ENCODE results near the gene ST6GAL1. TPM values are rescaled to one million over a fixed set of nuclear protein-coding genes. Genes with fewer than 3 reads are reported as not detected.

ST6GAL1 gene
- total RNA-seq, 4 donors from 2014 or later = 24.7 to 58.1 (median 44.5) TPM

GRCh38 chr3:187017511-187018230 is 87.3 kb downstream of the ST6GAL1 start:
- 75 to 79% methylated on average over 17 of the region's 17 CpGs for WGBS, 2 donors
- H3K9me3 ChIP-seq = no peaks in the 10 kb centered on the region
- H3K4me1 ChIP-seq = peaks cover 0 to 28% (median 18%) of the 10 kb centered on the region in 4 donors
- TF ChIP-seq EP300 (IDR thresholded peaks at IDR 0.05) = no peak
- TF ChIP-seq POLR2A (IDR thresholded peaks at IDR 0.05) = no peak
- TF ChIP-seq CTCF (IDR thresholded peaks at IDR 0.05) = no peak
- H3K4me3 ChIP-seq = no peak overlapping the region
- no peak overlapping the region for H3K27ac ChIP-seq
- no peaks in the 10 kb centered on the region for H3K36me3 ChIP-seq
- H3K27me3 ChIP-seq = no peaks in the 10 kb centered on the region
- no peak for DNase-seq (ENCODE audit: low spot score in 2 of 2)

GRCh38 chr3:187019542-187020072 is 89.3 kb downstream of the ST6GAL1 start:
- no peak overlapping the region for H3K27ac ChIP-seq
- no peak overlapping the region for H3K4me3 ChIP-seq
- no peaks in the 10 kb centered on the region for H3K27me3 ChIP-seq
- WGBS, 2 donors = 84 to 92% methylated on average over 4 of the region's 4 CpGs
- TF ChIP-seq POLR2A (IDR thresholded peaks at IDR 0.05) (no peak), EP300 (IDR thresholded peaks at IDR 0.05) (no peak), CTCF (IDR thresholded peaks at IDR 0.05) (no peak)
- DNase-seq (ENCODE audit: low spot score in 2 of 2) = no peak
- H3K36me3 ChIP-seq = no peaks in the 10 kb centered on the region
- peaks cover 0 to 2% (median 0%) of the 10 kb centered on the region in 4 donors for H3K9me3 ChIP-seq
- H3K4me1 ChIP-seq = peaks cover 0 to 8% (median 3%) of the 10 kb centered on the region in 4 donors

- no peak for DNase-seq (ENCODE audit: low spot score in 2 of 2)
- H3K9me3 ChIP-seq = peaks cover 0 to 2% (median 0%) of the 10 kb centered on the region in 4 donors
- H3K27me3 ChIP-seq = no peaks in the 10 kb centered on the region
- H3K27ac ChIP-seq = no peak overlapping the region
- peaks cover 0 to 4% (median 2%) of the 10 kb centered on the region in 4 donors for H3K4me1 ChIP-seq
- H3K36me3 ChIP-seq = no peaks in the 10 kb centered on the region
- WGBS, 2 donors = 95 to 98% methylated on average over 3 of the region's 3 CpGs
- TF ChIP-seq POLR2A (IDR thresholded peaks at IDR 0.05) (no peak), CTCF (IDR thresholded peaks at IDR 0.05) (no peak), EP300 (IDR thresholded peaks at IDR 0.05) (no peak)
- no peak overlapping the region for H3K4me3 ChIP-seq
These were observed 90.0 kb downstream of the ST6GAL1 start for GRCh38 chr3:187020376-187020775.

GRCh38 chr3:187021748-187022402 is 91.5 kb downstream of the ST6GAL1 start:
- WGBS, 2 donors = 91 to 93% methylated on average over 6 of the region's 6 CpGs
- H3K27ac ChIP-seq = peak overlapping the region in 1 of 4 donors; percentile 51
- DNase-seq (ENCODE audit: low spot score in 2 of 2) = no peak

More at GRCh38 chr3:187021748-187022402, 91.5 kb downstream of the ST6GAL1 start:
- Histone ChIP-seq H3K4me1 (peaks cover 0 to 5% (median 2%) of the 10 kb centered on the region in 4 donors), H3K4me3 (peak overlapping the region in 1 of 4 donors; percentile 16), H3K36me3 (no peaks in the 10 kb centered on the region), H3K27me3 (no peaks in the 10 kb centered on the region), H3K9me3 (peaks cover 0 to 2% (median 0%) of the 10 kb centered on the region in 4 donors)
- no peak for TF ChIP-seq CTCF (IDR thresholded peaks at IDR 0.05)
- no peak for TF ChIP-seq EP300 (IDR thresholded peaks at IDR 0.05)
- TF ChIP-seq POLR2A (IDR thresholded peaks at IDR 0.05) = no peak
